Measurements from ENCODE around the gene CYB561D1.

DNA sequence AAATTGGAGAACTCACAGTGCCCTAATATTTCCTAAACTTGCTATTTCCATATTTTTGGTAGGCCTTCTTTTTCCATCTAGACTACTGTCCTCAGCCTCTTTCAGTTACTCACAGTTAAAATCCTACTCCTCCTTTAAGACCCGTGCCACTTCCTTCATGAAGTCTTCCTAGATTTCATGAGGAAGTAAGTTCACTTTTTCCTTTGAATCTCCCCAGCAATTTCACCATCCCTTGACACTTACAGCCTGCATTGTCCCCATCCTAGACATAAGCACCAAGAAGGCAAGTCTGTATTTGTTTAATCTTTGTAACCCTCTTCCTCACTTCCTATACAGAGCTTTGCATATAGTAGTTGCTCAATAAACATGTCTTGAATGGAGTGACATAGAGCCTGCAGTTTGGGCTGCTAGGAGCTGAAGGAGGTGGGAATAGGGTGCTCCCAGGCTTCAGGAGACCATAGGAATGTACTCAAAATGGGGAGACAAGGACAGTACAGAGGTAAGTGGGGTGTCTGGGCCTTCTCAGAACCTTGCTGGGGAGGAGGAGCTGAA lies 40.5 kb downstream of the CYB561D1 start:
- TF ChIP-seq, protein P1, sequence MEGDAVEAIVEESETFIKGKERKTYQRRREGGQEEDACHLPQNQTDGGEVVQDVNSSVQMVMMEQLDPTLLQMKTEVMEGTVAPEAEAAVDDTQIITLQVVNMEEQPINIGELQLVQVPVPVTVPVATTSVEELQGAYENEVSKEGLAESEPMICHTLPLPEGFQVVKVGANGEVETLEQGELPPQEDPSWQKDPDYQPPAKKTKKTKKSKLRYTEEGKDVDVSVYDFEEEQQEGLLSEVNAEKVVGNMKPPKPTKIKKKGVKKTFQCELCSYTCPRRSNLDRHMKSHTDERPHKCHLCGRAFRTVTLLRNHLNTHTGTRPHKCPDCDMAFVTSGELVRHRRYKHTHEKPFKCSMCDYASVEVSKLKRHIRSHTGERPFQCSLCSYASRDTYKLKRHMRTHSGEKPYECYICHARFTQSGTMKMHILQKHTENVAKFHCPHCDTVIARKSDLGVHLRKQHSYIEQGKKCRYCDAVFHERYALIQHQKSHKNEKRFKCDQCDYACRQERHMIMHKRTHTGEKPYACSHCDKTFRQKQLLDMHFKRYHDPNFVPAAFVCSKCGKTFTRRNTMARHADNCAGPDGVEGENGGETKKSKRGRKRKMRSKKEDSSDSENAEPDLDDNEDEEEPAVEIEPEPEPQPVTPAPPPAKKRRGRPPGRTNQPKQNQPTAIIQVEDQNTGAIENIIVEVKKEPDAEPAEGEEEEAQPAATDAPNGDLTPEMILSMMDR (IDR thresholded peaks at IDR 0.05; ENCODE audit: low read length) = no peak
- no peak for TF ChIP-seq EZH2 (IDR thresholded peaks at IDR 0.05; ENCODE audit: borderline replicate concordance, low read length)
